ENCODE results near the gene EGR1. TPM values are rescaled to one million over a fixed set of nuclear protein-coding genes. Genes with fewer than 3 reads are reported as not detected.

EGR1 gene
- total and polyA plus RNA-seq, 4 donors, result 1.4 to 88.7 (median 13.1) TPM

GRCh38 chr5:138458856-138459255, 6.4 kb upstream of the EGR1 start:
- Histone ChIP-seq H3K9ac (ENCODE audit: low read depth in 1 of 2, low read length in 2 of 2) (no peak overlapping the region), H3K36me3 (ENCODE audit: control insufficient read depth in 4 of 4, insufficient read depth in 3 of 4, low read depth in 1 of 4, low read length in 3 of 4) (no peaks in the 10 kb centered on the region), H3K4me1 (ENCODE audit: control insufficient read depth in 4 of 4, insufficient read depth in 4 of 4, low read length in 3 of 4) (peaks cover 0 to 6% (median 5%) of the 10 kb centered on the region in 4 donors), H3K27ac (ENCODE audit: low read depth in 1 of 2, low read length in 2 of 2) (peak overlapping the region in 1 of 2 donors; percentile 27), H3K4me3 (ENCODE audit: low read depth in 1 of 3, low read length in 3 of 3) (no peak overlapping the region), H3K9me3 (ENCODE audit: control insufficient read depth in 4 of 4, low read length in 3 of 4) (no peaks in the 10 kb centered on the region), H3K27me3 (ENCODE audit: control insufficient read depth in 4 of 4, insufficient read depth in 4 of 4, low read length in 3 of 4) (no peaks in the 10 kb centered on the region)
- WGBS, result 81% methylated on average over 9 of the region's 9 CpGs
- TF ChIP-seq, protein P1, sequence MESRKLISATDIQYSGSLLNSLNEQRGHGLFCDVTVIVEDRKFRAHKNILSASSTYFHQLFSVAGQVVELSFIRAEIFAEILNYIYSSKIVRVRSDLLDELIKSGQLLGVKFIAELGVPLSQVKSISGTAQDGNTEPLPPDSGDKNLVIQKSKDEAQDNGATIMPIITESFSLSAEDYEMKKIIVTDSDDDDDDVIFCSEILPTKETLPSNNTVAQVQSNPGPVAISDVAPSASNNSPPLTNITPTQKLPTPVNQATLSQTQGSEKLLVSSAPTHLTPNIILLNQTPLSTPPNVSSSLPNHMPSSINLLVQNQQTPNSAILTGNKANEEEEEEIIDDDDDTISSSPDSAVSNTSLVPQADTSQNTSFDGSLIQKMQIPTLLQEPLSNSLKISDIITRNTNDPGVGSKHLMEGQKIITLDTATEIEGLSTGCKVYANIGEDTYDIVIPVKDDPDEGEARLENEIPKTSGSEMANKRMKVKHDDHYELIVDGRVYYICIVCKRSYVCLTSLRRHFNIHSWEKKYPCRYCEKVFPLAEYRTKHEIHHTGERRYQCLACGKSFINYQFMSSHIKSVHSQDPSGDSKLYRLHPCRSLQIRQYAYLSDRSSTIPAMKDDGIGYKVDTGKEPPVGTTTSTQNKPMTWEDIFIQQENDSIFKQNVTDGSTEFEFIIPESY (IDR thresholded peaks at IDR 0.05), result no peak
- TF ChIP-seq NR2F2 (IDR thresholded peaks at IDR 0.05), result no peak
- no peak for TF ChIP-seq JUND (IDR thresholded peaks at IDR 0.05)
- TF ChIP-seq GABPA (IDR thresholded peaks at IDR 0.05 in 1 of 2, conservative IDR thresholded peaks at IDR 0.05 in 1 of 2), result no peak
- no peak for TF ChIP-seq RAD21 (IDR thresholded peaks at IDR 0.05)
- no peak for TF ChIP-seq HNF4A (conservative IDR thresholded peaks at IDR 0.05)
- TF ChIP-seq RXRA (IDR thresholded peaks at IDR 0.05), result no peak
- TF ChIP-seq EGR1 (IDR thresholded peaks at IDR 0.05; ENCODE audit: low read depth in 2 of 2), result no peak
- no peak for TF ChIP-seq TAF1 (conservative IDR thresholded peaks at IDR 0.05)
- no peak for TF ChIP-seq FOXA2 (IDR thresholded peaks at IDR 0.05)
- no peak for TF ChIP-seq HNF4G (IDR thresholded peaks at IDR 0.05)
- TF ChIP-seq MAX (IDR thresholded peaks at IDR 0.05), result no peak
- DNase-seq (ENCODE audit: low spot score), result no peak

DNA sequence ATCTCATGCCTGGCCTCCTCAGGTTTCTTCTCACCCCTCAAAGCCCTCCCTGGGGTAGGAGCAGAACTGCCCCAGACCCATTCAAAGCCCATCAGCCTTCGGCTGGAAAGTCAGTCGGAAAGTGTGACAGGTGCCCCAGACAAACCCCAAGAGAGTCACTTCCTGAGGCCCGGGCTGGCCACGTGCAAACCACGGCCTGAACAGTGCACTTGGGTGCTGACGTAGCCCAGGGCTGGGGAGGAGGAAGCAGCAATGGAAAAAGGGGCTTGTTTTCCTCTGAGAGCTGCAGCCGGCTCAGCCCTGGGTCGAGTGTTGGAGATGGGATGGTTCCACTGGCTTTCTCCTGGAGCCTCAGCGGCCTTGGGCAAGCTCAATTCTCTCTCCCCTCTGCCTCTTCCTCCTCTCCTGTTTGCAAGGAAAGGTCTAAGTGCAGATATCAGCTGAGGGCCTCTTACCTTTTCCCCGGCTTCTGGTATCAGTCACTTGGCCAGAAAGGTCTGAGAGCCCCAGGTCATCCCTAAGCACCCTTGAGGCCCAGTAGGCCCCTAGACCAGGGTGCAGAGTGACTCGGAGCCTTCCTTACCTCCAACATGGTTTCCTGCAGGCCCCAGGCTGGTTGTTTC, 5.9 kb upstream of the EGR1 start:
- DNase-seq (ENCODE audit: low spot score), result no peak
- no peak overlapping the region for H3K27ac ChIP-seq (ENCODE audit: low read depth in 1 of 2, low read length in 2 of 2)
- 72% methylated on average over 11 of the region's 11 CpGs for WGBS
- no peak overlapping the region for H3K4me3 ChIP-seq (ENCODE audit: low read depth in 1 of 3, low read length in 3 of 3)
- no peak overlapping the region for H3K9ac ChIP-seq (ENCODE audit: low read depth in 1 of 2, low read length in 2 of 2)
- H3K36me3 ChIP-seq (ENCODE audit: control insufficient read depth in 4 of 4, insufficient read depth in 3 of 4, low read depth in 1 of 4, low read length in 3 of 4), result no peaks in the 10 kb centered on the region
- TF ChIP-seq JUND (IDR thresholded peaks at IDR 0.05) (peak in 1 of 2 donors; percentile 9), FOXA2 (IDR thresholded peaks at IDR 0.05) (no peak)
- no peaks in the 10 kb centered on the region for H3K9me3 ChIP-seq (ENCODE audit: control insufficient read depth in 4 of 4, low read length in 3 of 4)
- peaks cover 0 to 6% (median 5%) of the 10 kb centered on the region in 4 donors for H3K4me1 ChIP-seq (ENCODE audit: control insufficient read depth in 4 of 4, insufficient read depth in 4 of 4, low read length in 3 of 4)
- no peaks in the 10 kb centered on the region for H3K27me3 ChIP-seq (ENCODE audit: control insufficient read depth in 4 of 4, insufficient read depth in 4 of 4, low read length in 3 of 4)

DNA sequence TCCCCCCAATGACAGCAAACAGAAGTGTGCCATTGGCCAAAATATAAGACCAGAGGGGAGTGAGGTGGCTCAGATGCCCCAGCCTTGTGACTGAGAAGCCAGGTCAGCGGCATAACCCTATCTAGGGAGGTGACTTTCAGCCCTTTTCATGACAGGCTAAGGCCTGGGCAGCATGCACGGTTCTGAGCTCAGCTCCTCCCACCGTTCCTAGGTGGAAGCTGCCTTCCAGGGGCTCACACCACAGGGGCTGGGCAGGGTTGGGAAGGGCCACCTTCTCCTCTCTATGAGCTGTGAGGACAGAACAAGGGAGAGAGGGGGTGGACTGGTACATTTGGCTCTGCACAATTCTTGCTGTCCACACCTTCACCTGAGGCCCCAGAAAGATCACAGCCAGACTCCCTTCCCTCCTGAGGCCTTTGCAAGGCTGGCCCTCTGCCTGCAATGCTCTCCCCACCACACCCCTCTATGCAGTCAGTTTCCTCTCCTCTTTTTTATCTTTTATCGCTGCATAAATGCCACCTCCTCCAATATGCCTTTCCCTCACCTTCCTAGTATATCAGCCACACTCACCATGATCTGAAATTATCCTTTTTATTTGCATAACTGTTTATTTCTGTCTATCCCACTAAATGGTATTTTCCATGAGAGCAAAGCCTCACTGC, 5.1 kb upstream of the EGR1 start:
- no peak overlapping the region for H3K9ac ChIP-seq (ENCODE audit: low read depth in 1 of 2, low read length in 2 of 2)
- H3K4me1 ChIP-seq (ENCODE audit: control insufficient read depth in 4 of 4, insufficient read depth in 4 of 4, low read length in 3 of 4), result peaks cover 0 to 6% (median 5%) of the 10 kb centered on the region in 4 donors
- no peaks in the 10 kb centered on the region for H3K27me3 ChIP-seq (ENCODE audit: control insufficient read depth in 4 of 4, insufficient read depth in 4 of 4, low read length in 3 of 4)
- H3K36me3 ChIP-seq (ENCODE audit: control insufficient read depth in 4 of 4, insufficient read depth in 3 of 4, low read depth in 1 of 4, low read length in 3 of 4), result no peaks in the 10 kb centered on the region
- no peak overlapping the region for H3K27ac ChIP-seq (ENCODE audit: low read depth in 1 of 2, low read length in 2 of 2)
- no peak for DNase-seq (ENCODE audit: low spot score)
- no peaks in the 10 kb centered on the region for H3K9me3 ChIP-seq (ENCODE audit: control insufficient read depth in 4 of 4, low read length in 3 of 4)
- H3K4me3 ChIP-seq (ENCODE audit: low read depth in 1 of 3, low read length in 3 of 3), result no peak overlapping the region
- 85% methylated on average over 4 of the region's 4 CpGs for WGBS
- TF ChIP-seq, protein P2, sequence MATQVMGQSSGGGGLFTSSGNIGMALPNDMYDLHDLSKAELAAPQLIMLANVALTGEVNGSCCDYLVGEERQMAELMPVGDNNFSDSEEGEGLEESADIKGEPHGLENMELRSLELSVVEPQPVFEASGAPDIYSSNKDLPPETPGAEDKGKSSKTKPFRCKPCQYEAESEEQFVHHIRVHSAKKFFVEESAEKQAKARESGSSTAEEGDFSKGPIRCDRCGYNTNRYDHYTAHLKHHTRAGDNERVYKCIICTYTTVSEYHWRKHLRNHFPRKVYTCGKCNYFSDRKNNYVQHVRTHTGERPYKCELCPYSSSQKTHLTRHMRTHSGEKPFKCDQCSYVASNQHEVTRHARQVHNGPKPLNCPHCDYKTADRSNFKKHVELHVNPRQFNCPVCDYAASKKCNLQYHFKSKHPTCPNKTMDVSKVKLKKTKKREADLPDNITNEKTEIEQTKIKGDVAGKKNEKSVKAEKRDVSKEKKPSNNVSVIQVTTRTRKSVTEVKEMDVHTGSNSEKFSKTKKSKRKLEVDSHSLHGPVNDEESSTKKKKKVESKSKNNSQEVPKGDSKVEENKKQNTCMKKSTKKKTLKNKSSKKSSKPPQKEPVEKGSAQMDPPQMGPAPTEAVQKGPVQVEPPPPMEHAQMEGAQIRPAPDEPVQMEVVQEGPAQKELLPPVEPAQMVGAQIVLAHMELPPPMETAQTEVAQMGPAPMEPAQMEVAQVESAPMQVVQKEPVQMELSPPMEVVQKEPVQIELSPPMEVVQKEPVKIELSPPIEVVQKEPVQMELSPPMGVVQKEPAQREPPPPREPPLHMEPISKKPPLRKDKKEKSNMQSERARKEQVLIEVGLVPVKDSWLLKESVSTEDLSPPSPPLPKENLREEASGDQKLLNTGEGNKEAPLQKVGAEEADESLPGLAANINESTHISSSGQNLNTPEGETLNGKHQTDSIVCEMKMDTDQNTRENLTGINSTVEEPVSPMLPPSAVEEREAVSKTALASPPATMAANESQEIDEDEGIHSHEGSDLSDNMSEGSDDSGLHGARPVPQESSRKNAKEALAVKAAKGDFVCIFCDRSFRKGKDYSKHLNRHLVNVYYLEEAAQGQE (IDR thresholded peaks at IDR 0.05), result no peak
- TF ChIP-seq ATF3 (IDR thresholded peaks at IDR 0.05), result no peak
- TF ChIP-seq RXRA (IDR thresholded peaks at IDR 0.05), result no peak
- no peak for TF ChIP-seq FOXA1 (IDR thresholded peaks at IDR 0.05)
- no peak for TF ChIP-seq EGR1 (IDR thresholded peaks at IDR 0.05; ENCODE audit: low read depth in 2 of 2)
- TF ChIP-seq GABPA (IDR thresholded peaks at IDR 0.05 in 1 of 2, conservative IDR thresholded peaks at IDR 0.05 in 1 of 2), result no peak
- TF ChIP-seq RAD21 (IDR thresholded peaks at IDR 0.05), result no peak
- no peak for TF ChIP-seq TAF1 (conservative IDR thresholded peaks at IDR 0.05)
- TF ChIP-seq MAX (IDR thresholded peaks at IDR 0.05), result no peak
- no peak for TF ChIP-seq JUND (IDR thresholded peaks at IDR 0.05)
- TF ChIP-seq, protein P1 (IDR thresholded peaks at IDR 0.05), result no peak
